Colonic mucosa (tissue), 4 donors: ENCODE results near the gene PHF21A. TPM values are rescaled to one million over a fixed set of nuclear protein-coding genes. Genes with fewer than 3 reads are reported as not detected.

Source experiments
- DNase-seq: peaks from one replicate; pipeline ENCODE4 v3.0.0-alpha.2; 2020
- H3K27ac ChIP-seq: fragments of 200-600 bp; one replicate; pipeline ENCODE4 v1.8.0; 2021
- H3K27me3 ChIP-seq: fragments of 200-600 bp; one replicate; pipeline ENCODE4 v1.8.0; 2021
- H3K36me3 ChIP-seq: fragments of 200-600 bp; one replicate; pipeline ENCODE4 v1.8.0; 2021
- H3K4me1 ChIP-seq: fragments of 200-600 bp; one replicate; pipeline ENCODE4 v1.8.0; 2021; ENCODE audit warnings: mild to moderate bottlenecking
- H3K4me3 ChIP-seq: fragments of 200-600 bp; one replicate; pipeline ENCODE4 v1.8.0; 2021
- H3K9ac ChIP-seq, 2 donors: one replicate each; pipeline ENCODE4 v1.7.0; 2013; ENCODE audit warnings: control low read depth in 2 of 2, low read depth in 2 of 2, low read length in 2 of 2
- H3K9me3 ChIP-seq: fragments of 200-600 bp; one replicate; pipeline ENCODE4 v1.8.0; 2021
- intact Hi-C: fragments of 100-400 bp; cut with DNase I; formaldehyde crosslinking; loops from one replicate; pipeline ENCODE4 v1.14.1; 2022
- total RNA-seq, 2 donors: library from RNA; stranded (reverse); fragmentation: NEBNext Ultra II Directional in 1 of 2; extraction: Animal tissue kit (Norgen Biotek cat#: 25700) in 1 of 2; gene quantifications; one replicate each; pipeline ENCODE4 v1.2.1, GENCODE V29; 2021
- TF ChIP-seq, protein P1 (sequence below): fragments of 200-600 bp; IDR thresholded peaks from one replicate; pipeline ENCODE4 v1.8.0; 2022; ENCODE audit warnings: antibody characterized with exemption, mild to moderate bottlenecking
- donor health status: healthy.
- donor health status: DM: no; HTN: no; CAD: no.
- donor health status: DM: no; HTN: no; CAD: no.

Gene PHF21A
- total RNA-seq, 2 donors from 2014 or later, result 17.0 to 19.1 TPM

DNA sequence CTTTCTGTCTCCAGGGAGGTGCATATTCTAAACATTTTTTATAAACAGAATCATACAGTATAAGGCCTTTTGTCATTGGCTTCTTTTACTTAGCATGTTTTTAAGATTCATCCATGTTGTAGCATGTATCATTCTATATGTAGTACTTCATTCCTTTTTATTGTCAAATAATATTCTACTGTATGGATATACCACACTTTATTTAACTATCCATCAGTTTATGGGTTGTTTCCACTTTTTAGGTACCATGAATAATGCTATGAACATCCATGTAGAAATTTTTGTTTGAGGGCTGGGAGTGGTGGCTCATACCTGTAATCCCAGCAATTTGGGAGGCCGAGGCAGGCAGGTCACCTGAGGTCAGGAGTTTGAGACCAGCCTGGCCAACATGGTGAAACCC is 73.1 kb downstream of the PHF21A start:
- Histone ChIP-seq H3K9me3 (no peaks in the 10 kb centered on the region), H3K4me1 (no peaks in the 10 kb centered on the region), H3K27ac (no peak overlapping the region), H3K9ac (no peak overlapping the region), H3K4me3 (no peak overlapping the region), H3K27me3 (no peaks in the 10 kb centered on the region), H3K36me3 (no peaks in the 10 kb centered on the region)
- TF ChIP-seq, protein P1, sequence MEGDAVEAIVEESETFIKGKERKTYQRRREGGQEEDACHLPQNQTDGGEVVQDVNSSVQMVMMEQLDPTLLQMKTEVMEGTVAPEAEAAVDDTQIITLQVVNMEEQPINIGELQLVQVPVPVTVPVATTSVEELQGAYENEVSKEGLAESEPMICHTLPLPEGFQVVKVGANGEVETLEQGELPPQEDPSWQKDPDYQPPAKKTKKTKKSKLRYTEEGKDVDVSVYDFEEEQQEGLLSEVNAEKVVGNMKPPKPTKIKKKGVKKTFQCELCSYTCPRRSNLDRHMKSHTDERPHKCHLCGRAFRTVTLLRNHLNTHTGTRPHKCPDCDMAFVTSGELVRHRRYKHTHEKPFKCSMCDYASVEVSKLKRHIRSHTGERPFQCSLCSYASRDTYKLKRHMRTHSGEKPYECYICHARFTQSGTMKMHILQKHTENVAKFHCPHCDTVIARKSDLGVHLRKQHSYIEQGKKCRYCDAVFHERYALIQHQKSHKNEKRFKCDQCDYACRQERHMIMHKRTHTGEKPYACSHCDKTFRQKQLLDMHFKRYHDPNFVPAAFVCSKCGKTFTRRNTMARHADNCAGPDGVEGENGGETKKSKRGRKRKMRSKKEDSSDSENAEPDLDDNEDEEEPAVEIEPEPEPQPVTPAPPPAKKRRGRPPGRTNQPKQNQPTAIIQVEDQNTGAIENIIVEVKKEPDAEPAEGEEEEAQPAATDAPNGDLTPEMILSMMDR, result no peak
- intact Hi-C loops, result no loop called here
- no peak for DNase-seq

DNA sequence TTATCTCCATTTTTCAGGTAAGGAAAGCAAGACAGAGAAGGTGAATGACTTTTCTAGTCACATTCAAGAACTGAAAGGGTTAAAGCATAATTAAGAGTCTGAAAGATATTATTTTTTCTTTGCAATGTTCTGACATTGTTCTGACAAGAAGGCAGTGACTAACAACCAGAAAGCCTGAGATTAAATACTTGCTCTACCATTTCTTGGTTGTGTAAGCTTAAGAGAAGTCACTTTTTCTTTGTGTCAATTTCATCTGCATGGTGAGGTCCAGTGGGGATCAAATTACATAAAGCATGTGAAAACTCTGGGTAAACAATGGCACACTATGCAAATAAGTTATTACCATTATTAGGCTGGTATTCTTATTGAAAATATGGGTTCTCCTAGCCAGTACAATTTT is 73.7 kb downstream of the PHF21A start:
- Histone ChIP-seq H3K9me3 (no peaks in the 10 kb centered on the region), H3K9ac (no peak overlapping the region), H3K27me3 (no peaks in the 10 kb centered on the region), H3K4me3 (no peak overlapping the region), H3K4me1 (no peaks in the 10 kb centered on the region), H3K27ac (no peak overlapping the region), H3K36me3 (no peaks in the 10 kb centered on the region)
- DNase-seq, result no peak
- intact Hi-C loops, result no loop called here
- TF ChIP-seq, protein P1, result no peak

DNA sequence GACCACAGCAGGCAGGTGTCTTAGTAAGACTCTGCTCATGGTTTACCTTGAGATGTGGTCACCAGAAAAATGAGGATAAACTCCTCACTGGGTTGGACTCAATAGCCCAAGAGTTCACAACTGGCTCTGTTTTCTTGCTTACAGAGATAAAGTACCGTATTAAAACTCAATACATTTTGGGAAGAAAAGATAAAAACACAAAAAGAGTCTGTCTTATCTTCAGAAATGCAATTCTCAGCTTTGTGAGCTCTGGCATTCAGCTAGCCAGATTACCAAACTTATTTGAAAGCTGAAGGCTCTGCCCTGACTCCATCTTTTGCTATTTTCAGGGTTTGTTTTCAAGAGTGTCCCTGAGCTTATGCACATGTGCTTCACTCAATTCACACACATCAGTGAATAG is 75.4 kb downstream of the PHF21A start:
- H3K27ac ChIP-seq, result no peak overlapping the region
- H3K9me3 ChIP-seq, result no peaks in the 10 kb centered on the region
- no peak for DNase-seq
- no peak overlapping the region for H3K4me3 ChIP-seq
- H3K9ac ChIP-seq, result no peak overlapping the region
- TF ChIP-seq, protein P1, result no peak
- no peaks in the 10 kb centered on the region for H3K27me3 ChIP-seq
- intact Hi-C loops, result no loop called here
- H3K4me1 ChIP-seq, result no peaks in the 10 kb centered on the region
- H3K36me3 ChIP-seq, result no peaks in the 10 kb centered on the region

DNA sequence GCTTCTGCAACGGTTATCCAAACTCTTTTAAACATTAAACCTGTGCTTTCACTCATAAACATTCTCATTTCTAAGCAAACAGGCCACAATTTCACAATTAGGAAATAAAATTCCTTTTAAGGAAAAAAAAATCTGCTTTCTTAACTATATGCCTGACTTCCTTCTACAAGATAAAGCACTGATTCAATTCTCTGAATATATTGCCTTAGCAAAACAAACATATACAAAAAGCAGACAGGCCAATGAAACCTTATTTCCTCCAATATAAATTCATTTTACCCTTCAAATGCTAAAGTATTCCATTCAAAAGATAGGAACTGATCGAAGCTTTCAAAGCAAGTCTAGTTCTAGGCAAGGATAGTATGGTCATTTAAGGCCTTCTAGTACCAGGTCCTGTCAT is 76.7 kb downstream of the PHF21A start:
- H3K4me3 ChIP-seq, result no peak overlapping the region
- H3K4me1 ChIP-seq, result peaks cover 6% of the 10 kb centered on the region
- H3K27me3 ChIP-seq, result no peaks in the 10 kb centered on the region
- intact Hi-C loops, result no loop called here
- H3K36me3 ChIP-seq, result no peaks in the 10 kb centered on the region
- no peak for DNase-seq
- no peaks in the 10 kb centered on the region for H3K9me3 ChIP-seq
- TF ChIP-seq, protein P1, result no peak
- H3K27ac ChIP-seq, result peak overlapping the region; percentile 15
- no peak overlapping the region for H3K9ac ChIP-seq

DNA sequence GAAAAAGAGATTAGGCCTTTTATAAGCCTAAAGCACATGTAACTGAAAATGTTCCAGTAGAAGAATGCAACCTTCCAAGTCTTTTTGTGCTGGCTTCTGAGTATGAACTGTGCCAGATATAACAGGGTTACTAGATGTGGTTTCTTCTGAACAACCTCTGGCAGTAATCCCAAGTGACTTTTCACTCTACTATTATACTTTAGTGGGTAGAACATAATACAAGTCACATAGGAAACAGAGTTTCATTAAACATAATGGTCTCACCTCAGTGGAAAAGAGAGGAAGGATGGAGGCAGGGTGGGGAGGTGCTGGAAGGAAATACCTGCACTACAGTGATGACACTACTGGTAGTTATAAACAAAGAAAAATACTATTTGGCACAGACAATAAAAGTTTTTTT is 81.3 kb downstream of the PHF21A start:
- Histone ChIP-seq H3K27ac (no peak overlapping the region), H3K36me3 (no peaks in the 10 kb centered on the region), H3K4me3 (no peak overlapping the region), H3K9ac (no peak overlapping the region), H3K4me1 (peaks cover 6% of the 10 kb centered on the region), H3K9me3 (no peaks in the 10 kb centered on the region), H3K27me3 (no peaks in the 10 kb centered on the region)
- TF ChIP-seq, protein P1, result no peak
- no peak for DNase-seq
- intact Hi-C loops, result no loop called here

DNA sequence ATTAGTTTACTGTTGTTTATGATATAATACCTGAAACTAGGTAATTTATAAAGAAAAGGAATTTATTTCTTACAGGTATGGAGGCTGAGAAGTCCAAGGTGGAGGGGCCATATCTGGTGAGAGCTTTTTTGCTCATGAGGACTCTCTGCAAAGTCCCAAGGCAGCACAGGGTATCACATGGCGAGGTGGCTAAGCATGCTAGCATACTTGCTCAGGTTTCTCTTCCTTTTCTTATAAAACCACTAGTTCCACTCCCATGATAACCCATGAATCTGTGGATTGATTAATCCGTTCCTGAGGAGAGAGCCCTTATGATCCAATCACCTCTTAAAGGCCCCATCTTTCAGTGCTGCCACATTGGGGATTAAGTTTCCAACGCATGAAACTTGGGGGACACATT is 82.7 kb downstream of the PHF21A start:
- H3K36me3 ChIP-seq, result no peaks in the 10 kb centered on the region
- no peak overlapping the region for H3K4me3 ChIP-seq
- no peaks in the 10 kb centered on the region for H3K27me3 ChIP-seq
- intact Hi-C loops, result no loop called here
- H3K9me3 ChIP-seq, result no peaks in the 10 kb centered on the region
- TF ChIP-seq, protein P1, result no peak
- peaks cover 6% of the 10 kb centered on the region for H3K4me1 ChIP-seq
- DNase-seq, result no peak
- no peak overlapping the region for H3K9ac ChIP-seq
- no peak overlapping the region for H3K27ac ChIP-seq
